ENCODE measurements around the gene OBP2B. TPM values are rescaled to one million over a fixed set of nuclear protein-coding genes. Genes with fewer than 3 reads are reported as not detected.

The OBP2B gene
- total RNA-seq, 1 experiment from 2014 or later, result not detected

DNA sequence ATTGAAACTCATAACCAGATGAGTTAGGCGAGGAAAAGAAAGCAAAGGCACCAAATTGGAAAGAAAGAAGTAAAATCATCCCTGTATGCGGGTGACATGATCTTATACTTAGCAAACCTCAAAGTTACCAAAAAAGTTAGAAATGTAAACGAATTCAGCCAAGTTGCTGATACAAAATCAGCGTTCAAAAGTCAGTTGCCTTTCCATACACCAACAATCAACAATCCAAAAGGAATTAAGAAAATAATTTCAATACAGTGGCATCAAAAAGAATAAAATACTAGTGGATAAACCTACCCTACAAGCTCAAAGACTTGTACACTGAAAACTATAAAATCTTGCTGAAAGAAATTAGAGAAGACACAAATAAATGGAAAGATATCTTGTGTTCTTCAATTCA is 14.5 kb downstream of the OBP2B start:
- no peak for DNase-seq (ENCODE audit: low read depth, low spot score)
- in situ Hi-C loops (cut with HindIII; ENCODE audit: low pct_unique_long_range_greater_than_20kb, low sequenced_read_pairs), result no loop called here
- no peaks in the 10 kb centered on the region for H3K36me3 ChIP-seq (ENCODE audit: control insufficient read depth, insufficient read depth, low read length)
- H3K27ac ChIP-seq (ENCODE audit: low read length), result no peak overlapping the region
- intact Hi-C loops (cut with micrococcal nuclease; ENCODE audit: unreplicated experiment), result no loop called here
- no TSS peak for BruUV-seq (replicated peaks)
- no peaks in the 10 kb centered on the region for H3K27me3 ChIP-seq (ENCODE audit: control insufficient read depth, insufficient read depth, low read length)
- no peak overlapping the region for H3K4me3 ChIP-seq (ENCODE audit: low read depth in 2 of 2, low read length in 2 of 2)
- TF ChIP-seq, protein P1, sequence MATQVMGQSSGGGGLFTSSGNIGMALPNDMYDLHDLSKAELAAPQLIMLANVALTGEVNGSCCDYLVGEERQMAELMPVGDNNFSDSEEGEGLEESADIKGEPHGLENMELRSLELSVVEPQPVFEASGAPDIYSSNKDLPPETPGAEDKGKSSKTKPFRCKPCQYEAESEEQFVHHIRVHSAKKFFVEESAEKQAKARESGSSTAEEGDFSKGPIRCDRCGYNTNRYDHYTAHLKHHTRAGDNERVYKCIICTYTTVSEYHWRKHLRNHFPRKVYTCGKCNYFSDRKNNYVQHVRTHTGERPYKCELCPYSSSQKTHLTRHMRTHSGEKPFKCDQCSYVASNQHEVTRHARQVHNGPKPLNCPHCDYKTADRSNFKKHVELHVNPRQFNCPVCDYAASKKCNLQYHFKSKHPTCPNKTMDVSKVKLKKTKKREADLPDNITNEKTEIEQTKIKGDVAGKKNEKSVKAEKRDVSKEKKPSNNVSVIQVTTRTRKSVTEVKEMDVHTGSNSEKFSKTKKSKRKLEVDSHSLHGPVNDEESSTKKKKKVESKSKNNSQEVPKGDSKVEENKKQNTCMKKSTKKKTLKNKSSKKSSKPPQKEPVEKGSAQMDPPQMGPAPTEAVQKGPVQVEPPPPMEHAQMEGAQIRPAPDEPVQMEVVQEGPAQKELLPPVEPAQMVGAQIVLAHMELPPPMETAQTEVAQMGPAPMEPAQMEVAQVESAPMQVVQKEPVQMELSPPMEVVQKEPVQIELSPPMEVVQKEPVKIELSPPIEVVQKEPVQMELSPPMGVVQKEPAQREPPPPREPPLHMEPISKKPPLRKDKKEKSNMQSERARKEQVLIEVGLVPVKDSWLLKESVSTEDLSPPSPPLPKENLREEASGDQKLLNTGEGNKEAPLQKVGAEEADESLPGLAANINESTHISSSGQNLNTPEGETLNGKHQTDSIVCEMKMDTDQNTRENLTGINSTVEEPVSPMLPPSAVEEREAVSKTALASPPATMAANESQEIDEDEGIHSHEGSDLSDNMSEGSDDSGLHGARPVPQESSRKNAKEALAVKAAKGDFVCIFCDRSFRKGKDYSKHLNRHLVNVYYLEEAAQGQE (IDR thresholded peaks at IDR 0.05; ENCODE audit: insufficient read depth in 1 of 2, low read depth in 2 of 2, low read length in 1 of 2), result no peak
- TF ChIP-seq SIN3A (IDR thresholded peaks at IDR 0.05; ENCODE audit: borderline replicate concordance, insufficient read depth, low read depth, low read length) (no peak), POLR2AphosphoS5 (IDR thresholded peaks at IDR 0.05; ENCODE audit: low read depth, low read length) (no peak), TCF7L2 (IDR thresholded peaks at IDR 0.05; ENCODE audit: low read depth, low read length) (no peak)
- TF ChIP-seq, protein P2, sequence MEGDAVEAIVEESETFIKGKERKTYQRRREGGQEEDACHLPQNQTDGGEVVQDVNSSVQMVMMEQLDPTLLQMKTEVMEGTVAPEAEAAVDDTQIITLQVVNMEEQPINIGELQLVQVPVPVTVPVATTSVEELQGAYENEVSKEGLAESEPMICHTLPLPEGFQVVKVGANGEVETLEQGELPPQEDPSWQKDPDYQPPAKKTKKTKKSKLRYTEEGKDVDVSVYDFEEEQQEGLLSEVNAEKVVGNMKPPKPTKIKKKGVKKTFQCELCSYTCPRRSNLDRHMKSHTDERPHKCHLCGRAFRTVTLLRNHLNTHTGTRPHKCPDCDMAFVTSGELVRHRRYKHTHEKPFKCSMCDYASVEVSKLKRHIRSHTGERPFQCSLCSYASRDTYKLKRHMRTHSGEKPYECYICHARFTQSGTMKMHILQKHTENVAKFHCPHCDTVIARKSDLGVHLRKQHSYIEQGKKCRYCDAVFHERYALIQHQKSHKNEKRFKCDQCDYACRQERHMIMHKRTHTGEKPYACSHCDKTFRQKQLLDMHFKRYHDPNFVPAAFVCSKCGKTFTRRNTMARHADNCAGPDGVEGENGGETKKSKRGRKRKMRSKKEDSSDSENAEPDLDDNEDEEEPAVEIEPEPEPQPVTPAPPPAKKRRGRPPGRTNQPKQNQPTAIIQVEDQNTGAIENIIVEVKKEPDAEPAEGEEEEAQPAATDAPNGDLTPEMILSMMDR (IDR thresholded peaks at IDR 0.05), result no peak
- H3K4me1 ChIP-seq (ENCODE audit: control insufficient read depth, insufficient read depth, low read length), result no peaks in the 10 kb centered on the region
- CTCF ChIA-PET, result interaction anchor here (1.2 kb wide), 1 partner anchor 9 kb away, joined by 3 read pairs; no protein-coding TSS in a partner anchor
- no peaks in the 10 kb centered on the region for H3K9me3 ChIP-seq (ENCODE audit: control insufficient read depth, insufficient read depth, low read depth, low read length)
- POLR2A ChIA-PET, result no interaction called here
- ATAC-seq, result no peak

DNA sequence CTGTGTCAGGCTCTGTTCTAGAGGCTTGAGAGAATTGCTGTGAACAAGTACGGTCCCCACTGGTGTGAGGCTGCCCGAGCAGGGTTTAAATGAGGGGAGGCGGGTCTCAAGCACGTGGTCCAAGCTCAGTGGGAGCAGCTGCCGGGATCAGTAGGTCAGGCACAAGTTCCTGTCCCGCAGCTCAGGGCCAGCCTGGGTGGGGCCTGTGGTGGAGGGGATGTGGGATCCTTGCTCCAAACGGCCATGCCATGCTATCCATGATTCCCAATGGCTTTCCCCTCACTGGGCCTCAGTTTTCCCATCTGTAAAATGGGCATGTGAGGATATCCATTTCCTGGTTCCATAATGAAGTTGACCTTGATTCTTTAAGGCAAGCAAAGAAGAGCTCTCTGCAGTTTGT is 17.1 kb downstream of the OBP2B start:
- Histone ChIP-seq H3K27me3 (ENCODE audit: control insufficient read depth, insufficient read depth, low read length) (no peaks in the 10 kb centered on the region; the same call in 1 of the 2 replicates), H3K36me3 (ENCODE audit: control insufficient read depth, insufficient read depth, low read length) (no peaks in the 10 kb centered on the region), H3K9me3 (ENCODE audit: control insufficient read depth, insufficient read depth, low read depth, low read length) (no peaks in the 10 kb centered on the region), H3K4me1 (ENCODE audit: control insufficient read depth, insufficient read depth, low read length) (no peaks in the 10 kb centered on the region), H3K4me3 (ENCODE audit: low read depth in 2 of 2, low read length in 2 of 2) (no peak overlapping the region), H3K27ac (ENCODE audit: low read length) (no peak overlapping the region)
- CTCF ChIA-PET, result no interaction called here
- TF ChIP-seq POLR2AphosphoS5 (IDR thresholded peaks at IDR 0.05; ENCODE audit: low read depth, low read length) (no peak), SIN3A (IDR thresholded peaks at IDR 0.05; ENCODE audit: borderline replicate concordance, insufficient read depth, low read depth, low read length) (no peak), TCF7L2 (IDR thresholded peaks at IDR 0.05; ENCODE audit: low read depth, low read length) (no peak)
- TF ChIP-seq, protein P1 (IDR thresholded peaks at IDR 0.05; ENCODE audit: insufficient read depth in 1 of 2, low read depth in 2 of 2, low read length in 1 of 2), result no peak
- TF ChIP-seq, protein P2 (IDR thresholded peaks at IDR 0.05), result no peak
- DNase-seq (ENCODE audit: low read depth, low spot score) (no peak), ATAC-seq (no peak)
- POLR2A ChIA-PET, result no interaction called here
- in situ Hi-C loops (cut with HindIII; ENCODE audit: low pct_unique_long_range_greater_than_20kb, low sequenced_read_pairs), result no loop called here
- no TSS peak for BruUV-seq (replicated peaks)
- intact Hi-C loops (cut with micrococcal nuclease; ENCODE audit: unreplicated experiment), result no loop called here

All from Panc1 (cell line).